ENCODE results near the gene NPTN. TPM values are rescaled to one million over a fixed set of nuclear protein-coding genes. Genes with fewer than 3 reads are reported as not detected.

NPTN gene
- 195 and 197 TPM in 2 replicates for polyA plus RNA-seq (2011; rRNA removed)
- 80.8 and 99.2 TPM in 2 replicates for polyA minus RNA-seq (2011; rRNA and poly(A)+ RNA removed)

DNA sequence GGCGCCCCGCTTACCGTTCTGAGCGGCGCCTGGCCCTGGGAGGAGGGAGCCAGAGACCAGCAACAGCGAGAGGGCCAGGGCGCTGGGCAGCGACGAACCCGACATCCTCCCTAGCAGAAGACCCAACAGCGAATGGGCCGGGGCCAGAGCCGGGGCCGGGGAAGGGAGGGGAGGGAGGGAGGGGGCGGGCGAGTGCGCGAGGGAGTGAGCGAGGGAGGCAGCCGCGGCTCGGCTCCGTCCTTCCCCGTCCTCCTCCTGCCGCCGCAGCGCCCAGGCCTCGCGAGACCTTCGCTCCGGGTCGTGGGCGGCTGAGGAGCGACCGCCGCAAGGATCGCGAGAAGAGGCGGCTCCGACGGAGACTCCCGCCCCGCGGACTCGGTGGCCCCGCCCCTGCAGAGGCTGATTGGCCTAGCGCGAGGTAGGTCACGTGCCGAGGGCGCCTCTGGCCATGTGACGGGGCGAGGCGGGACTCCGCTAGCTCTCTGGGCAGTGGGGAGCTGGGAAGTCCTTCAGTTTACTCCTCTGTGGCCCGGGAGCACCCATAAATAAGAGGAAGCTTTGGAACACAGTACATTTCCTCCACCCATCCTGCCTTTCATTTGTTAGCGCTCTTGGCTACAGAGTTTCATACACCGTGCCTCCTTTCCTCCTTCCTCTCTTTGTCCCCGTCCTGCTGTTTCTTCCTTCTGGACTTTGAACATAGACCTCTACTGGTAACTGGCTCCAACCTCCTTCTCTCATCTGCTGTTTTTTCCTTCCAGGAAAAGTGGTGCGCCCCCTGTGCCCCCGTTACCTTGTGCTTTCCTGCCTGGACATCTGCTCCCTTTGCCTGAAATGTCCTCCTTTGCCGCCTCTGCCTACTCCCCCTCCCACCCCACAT, at the start of gene NPTN:
TSS of gene NPTN (minus strand) at position 279 of the 880 bp plus-strand sequence. CDS start at position 105, 174 bp downstream.
- H3K27ac ChIP-seq (ENCODE audit: low read depth, low read length): peak within 1 kb of the TSS; percentile 91
- peak within 1 kb of the TSS; percentile 64 for H3K4me3 ChIP-seq (ENCODE audit: low read depth, low read length)
- DNase-seq (ENCODE audit: low read depth, low spot score): peak; percentile 93
- ChIA-PET CTCF (interaction anchor here (1.1 to 12.8 kb wide), 9 partner anchors 12 to 349 kb away, joined by 3 to 304 read pairs (median 97); partner anchors contain the start of gene CD276), POLR2A (interaction anchor here (0.7 to 2.5 kb wide), 5 partner anchors 8 to 64 kb away, joined by 3 to 8 read pairs (median 6); no protein-coding TSS in a partner anchor)
- no peaks in the 10 kb centered on the region for H3K9me3 ChIP-seq (ENCODE audit: control insufficient read depth, insufficient read depth, low read length)
- H3K27me3 ChIP-seq (ENCODE audit: control insufficient read depth, insufficient read depth, low read length): peaks cover 2% of the 10 kb centered on the region
- TF ChIP-seq, protein P1, sequence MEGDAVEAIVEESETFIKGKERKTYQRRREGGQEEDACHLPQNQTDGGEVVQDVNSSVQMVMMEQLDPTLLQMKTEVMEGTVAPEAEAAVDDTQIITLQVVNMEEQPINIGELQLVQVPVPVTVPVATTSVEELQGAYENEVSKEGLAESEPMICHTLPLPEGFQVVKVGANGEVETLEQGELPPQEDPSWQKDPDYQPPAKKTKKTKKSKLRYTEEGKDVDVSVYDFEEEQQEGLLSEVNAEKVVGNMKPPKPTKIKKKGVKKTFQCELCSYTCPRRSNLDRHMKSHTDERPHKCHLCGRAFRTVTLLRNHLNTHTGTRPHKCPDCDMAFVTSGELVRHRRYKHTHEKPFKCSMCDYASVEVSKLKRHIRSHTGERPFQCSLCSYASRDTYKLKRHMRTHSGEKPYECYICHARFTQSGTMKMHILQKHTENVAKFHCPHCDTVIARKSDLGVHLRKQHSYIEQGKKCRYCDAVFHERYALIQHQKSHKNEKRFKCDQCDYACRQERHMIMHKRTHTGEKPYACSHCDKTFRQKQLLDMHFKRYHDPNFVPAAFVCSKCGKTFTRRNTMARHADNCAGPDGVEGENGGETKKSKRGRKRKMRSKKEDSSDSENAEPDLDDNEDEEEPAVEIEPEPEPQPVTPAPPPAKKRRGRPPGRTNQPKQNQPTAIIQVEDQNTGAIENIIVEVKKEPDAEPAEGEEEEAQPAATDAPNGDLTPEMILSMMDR (IDR thresholded peaks at IDR 0.05; ENCODE audit: low read depth, low read length): peak; percentile 16; the same call in 1 of the 2 replicates

DNA sequence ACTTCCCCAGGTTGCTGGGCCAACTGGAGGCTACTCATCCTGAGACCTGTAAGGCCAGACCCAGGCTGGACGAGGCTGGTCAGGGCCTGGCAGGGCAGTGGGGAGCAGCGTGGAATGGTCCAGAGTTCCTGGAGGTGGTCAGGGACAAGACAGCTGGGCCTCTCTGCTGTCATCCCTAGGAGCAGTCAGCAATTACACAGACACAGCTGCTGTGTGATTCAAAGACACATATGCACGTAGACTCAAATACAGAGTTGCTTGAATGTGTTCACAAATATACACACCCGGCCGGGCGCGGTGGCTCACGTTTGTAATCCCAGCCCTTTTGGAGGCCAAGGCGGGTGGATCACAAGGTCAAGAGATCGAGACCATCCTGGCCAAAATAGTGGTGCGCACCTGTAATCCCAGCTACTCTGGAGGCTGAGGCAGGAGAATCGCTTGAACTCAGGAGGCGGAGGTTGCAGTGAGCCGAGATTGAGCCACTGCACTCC, 49.5 kb upstream of the NPTN start:
- ChIA-PET POLR2A (no interaction called here), CTCF (interaction anchor here (1.4 to 7.1 kb wide), 3 partner anchors 17 to 122 kb away, joined by 8 to 97 read pairs (median 21); no protein-coding TSS in a partner anchor)
- TF ChIP-seq, protein P1 (IDR thresholded peaks at IDR 0.05; ENCODE audit: low read depth, low read length): no peak
- no peak for DNase-seq (ENCODE audit: low read depth, low spot score)
- Histone ChIP-seq H3K27me3 (ENCODE audit: control insufficient read depth, insufficient read depth, low read length) (no peaks in the 10 kb centered on the region), H3K9me3 (ENCODE audit: control insufficient read depth, insufficient read depth, low read length) (no peaks in the 10 kb centered on the region; the same call in 1 of the 2 replicates), H3K4me3 (ENCODE audit: low read depth, low read length) (no peak overlapping the region), H3K27ac (ENCODE audit: low read depth, low read length) (no peak overlapping the region)

DNA sequence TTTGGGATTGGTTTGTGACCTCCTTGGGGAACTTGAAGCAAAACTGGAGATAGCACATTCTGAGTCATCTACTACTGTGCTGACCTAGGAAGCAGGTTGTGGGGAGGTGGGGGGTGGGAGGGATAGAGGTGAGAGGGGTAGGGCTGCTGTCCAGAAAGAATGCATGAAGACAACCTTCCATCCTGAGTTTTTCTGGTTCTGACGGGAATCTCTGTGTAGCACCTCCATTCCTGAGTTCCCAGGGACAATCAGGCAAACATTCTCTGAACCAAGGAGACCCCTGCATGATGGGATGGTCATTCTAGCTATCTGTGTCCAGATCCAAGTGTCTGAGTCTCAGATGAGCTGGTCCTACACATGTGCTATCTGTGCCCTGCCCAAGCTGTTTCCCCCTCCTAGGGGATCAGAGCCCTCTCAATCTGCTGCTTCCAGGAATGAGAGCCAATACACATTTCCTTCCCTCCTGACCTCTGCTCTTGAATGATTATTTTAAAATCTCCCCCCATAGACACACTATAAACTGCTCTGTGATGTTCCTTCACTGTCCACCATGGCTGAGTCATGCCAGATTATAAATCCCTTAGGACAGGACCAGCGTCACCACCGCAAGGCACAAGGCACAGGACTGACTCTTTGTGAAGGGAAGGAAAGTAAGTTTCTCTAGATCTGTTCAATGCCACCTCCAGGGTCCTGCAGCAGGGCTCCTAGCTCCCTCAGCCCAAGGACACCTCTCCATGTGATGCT, 48.8 kb upstream of the NPTN start:
- CTCF ChIA-PET: interaction anchor here (7.1 kb wide), 1 partner anchor 46 kb away, joined by 97 read pairs; no protein-coding TSS in a partner anchor
- no peak overlapping the region for H3K4me3 ChIP-seq (ENCODE audit: low read depth, low read length)
- TF ChIP-seq, protein P1 (IDR thresholded peaks at IDR 0.05; ENCODE audit: low read depth, low read length): no peak
- no peak for DNase-seq (ENCODE audit: low read depth, low spot score)
- POLR2A ChIA-PET: no interaction called here
- H3K27ac ChIP-seq (ENCODE audit: low read depth, low read length): no peak overlapping the region
- no peaks in the 10 kb centered on the region; the same call in 1 of the 2 replicates for H3K9me3 ChIP-seq (ENCODE audit: control insufficient read depth, insufficient read depth, low read length)
- H3K27me3 ChIP-seq (ENCODE audit: control insufficient read depth, insufficient read depth, low read length): no peaks in the 10 kb centered on the region

DNA sequence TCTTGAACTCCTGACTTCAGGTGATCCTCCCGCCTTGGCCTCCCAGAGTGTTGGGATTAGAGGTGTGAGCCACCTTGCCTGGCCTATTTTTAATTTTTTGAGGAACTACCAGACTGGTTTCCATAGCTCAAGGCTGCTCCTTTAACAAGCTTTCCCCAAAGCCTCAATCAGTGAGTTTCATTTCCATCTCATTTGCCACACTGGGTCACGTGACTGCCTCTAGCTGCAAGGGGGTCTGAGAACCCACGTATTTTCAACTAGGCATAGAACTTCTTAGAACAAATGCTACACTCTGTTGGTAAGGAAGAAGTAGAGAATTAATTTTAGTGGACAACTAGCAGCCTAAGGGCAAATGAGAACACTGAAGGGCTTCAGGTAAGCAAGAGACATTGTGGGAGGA, 47.9 kb upstream of the NPTN start:
- H3K27ac ChIP-seq (ENCODE audit: low read depth, low read length): no peak overlapping the region
- H3K27me3 ChIP-seq (ENCODE audit: control insufficient read depth, insufficient read depth, low read length): peaks cover 9% of the 10 kb centered on the region
- CTCF ChIA-PET: interaction anchor here (0.7 to 1.0 kb wide), 2 partner anchors 19 to 24 kb away, joined by 3 to 4 read pairs; no protein-coding TSS in a partner anchor
- no peak overlapping the region for H3K4me3 ChIP-seq (ENCODE audit: low read depth, low read length)
- no peak for DNase-seq (ENCODE audit: low read depth, low spot score)
- H3K9me3 ChIP-seq (ENCODE audit: control insufficient read depth, insufficient read depth, low read length): no peaks in the 10 kb centered on the region; the same call in 1 of the 2 replicates
- POLR2A ChIA-PET: no interaction called here
- TF ChIP-seq, protein P1 (IDR thresholded peaks at IDR 0.05; ENCODE audit: low read depth, low read length): no peak

Measured in AG04450 (cell line).